IPS-18a (cell line): ENCODE measurements around the gene ATP1A2.

ENCODE experiments used
- H3K27ac ChIP-seq: one replicate; pipeline ENCODE4 v1.5.1; 2013; ENCODE audit warnings: low read length
- H3K27me3 ChIP-seq: one replicate; pipeline ENCODE4 v1.6.1; 2013; ENCODE audit warnings: mild to moderate bottlenecking, low read length; ENCODE audit not compliant: control insufficient read depth, insufficient read depth
- H3K36me3 ChIP-seq: one replicate; pipeline ENCODE4 v1.6.1; 2013; ENCODE audit warnings: low read depth, low read length; ENCODE audit not compliant: control insufficient read depth
- H3K4me1 ChIP-seq: one replicate; pipeline ENCODE4 v1.6.1; 2013; ENCODE audit warnings: low read depth, low read length; ENCODE audit not compliant: control insufficient read depth
- H3K4me3 ChIP-seq: one replicate; pipeline ENCODE4 v1.5.1; 2013; ENCODE audit warnings: low read length
- H3K9ac ChIP-seq: one replicate; pipeline ENCODE4 v1.6.1; 2013; ENCODE audit warnings: mild to moderate bottlenecking, low read length, moderate library complexity
- H3K9me3 ChIP-seq: one replicate; pipeline ENCODE4 v1.6.1; 2013; ENCODE audit warnings: low read depth, low read length; ENCODE audit not compliant: control insufficient read depth

ATP1A2 gene

GRCh38 chr1:160087118-160087662 lies 28.4 kb upstream of the ATP1A2 start:
- Histone ChIP-seq H3K36me3 (peaks cover 10% of the 10 kb centered on the region), H3K27me3 (peaks cover 32% of the 10 kb centered on the region), H3K9ac (no peak overlapping the region), H3K4me3 (no peak overlapping the region), H3K9me3 (no peaks in the 10 kb centered on the region), H3K4me1 (peaks cover 5% of the 10 kb centered on the region), H3K27ac (no peak overlapping the region)

DNA sequence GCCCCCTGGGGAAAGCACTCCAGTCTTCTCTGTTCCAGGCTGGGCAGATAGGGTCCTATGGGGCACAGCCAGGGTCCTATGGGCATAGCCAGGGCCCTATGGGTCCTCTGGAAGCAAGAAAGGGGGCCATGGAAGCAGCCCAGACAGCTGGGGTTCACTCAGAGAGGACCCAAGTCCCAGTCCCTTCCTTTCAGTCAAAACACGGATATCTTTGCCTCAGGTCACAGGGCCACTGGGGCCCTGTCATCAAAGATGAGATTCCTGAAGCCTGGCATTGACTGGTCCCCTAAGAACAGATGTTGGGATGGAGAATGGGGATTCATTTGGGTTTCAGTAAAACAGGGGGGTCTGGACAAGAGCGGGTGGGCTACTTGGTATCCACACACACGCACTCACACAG lies 25.7 kb upstream of the ATP1A2 start:
- peaks cover 6% of the 10 kb centered on the region for H3K27me3 ChIP-seq
- H3K27ac ChIP-seq: no peak overlapping the region
- peaks cover 5% of the 10 kb centered on the region for H3K4me1 ChIP-seq
- peaks cover 18% of the 10 kb centered on the region for H3K36me3 ChIP-seq
- no peaks in the 10 kb centered on the region for H3K9me3 ChIP-seq
- H3K9ac ChIP-seq: no peak overlapping the region
- H3K4me3 ChIP-seq: no peak overlapping the region

DNA sequence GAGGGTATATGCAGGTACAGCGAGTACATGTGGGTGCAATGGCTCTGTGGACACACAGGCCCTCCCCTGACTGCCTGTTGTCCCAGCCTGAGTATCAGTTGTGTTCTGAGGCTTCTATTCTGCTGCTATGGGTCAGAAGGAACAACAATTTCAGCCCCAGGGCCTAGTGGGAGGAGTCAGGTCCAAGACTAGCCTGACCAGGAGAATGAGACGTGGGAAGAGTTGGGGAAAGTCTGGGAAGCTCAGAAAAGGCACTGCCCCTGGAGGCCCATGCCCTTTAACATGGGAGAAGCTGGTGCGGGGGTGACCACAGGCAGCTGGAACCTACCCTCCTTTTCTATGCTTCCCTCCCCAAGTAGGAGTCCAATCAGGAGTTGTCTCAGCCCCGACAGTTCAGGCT lies 24.8 kb upstream of the ATP1A2 start:
- Histone ChIP-seq H3K36me3 (peaks cover 18% of the 10 kb centered on the region), H3K27ac (no peak overlapping the region), H3K4me3 (no peak overlapping the region), H3K27me3 (no peaks in the 10 kb centered on the region), H3K4me1 (peaks cover 12% of the 10 kb centered on the region), H3K9me3 (no peaks in the 10 kb centered on the region), H3K9ac (no peak overlapping the region)

DNA sequence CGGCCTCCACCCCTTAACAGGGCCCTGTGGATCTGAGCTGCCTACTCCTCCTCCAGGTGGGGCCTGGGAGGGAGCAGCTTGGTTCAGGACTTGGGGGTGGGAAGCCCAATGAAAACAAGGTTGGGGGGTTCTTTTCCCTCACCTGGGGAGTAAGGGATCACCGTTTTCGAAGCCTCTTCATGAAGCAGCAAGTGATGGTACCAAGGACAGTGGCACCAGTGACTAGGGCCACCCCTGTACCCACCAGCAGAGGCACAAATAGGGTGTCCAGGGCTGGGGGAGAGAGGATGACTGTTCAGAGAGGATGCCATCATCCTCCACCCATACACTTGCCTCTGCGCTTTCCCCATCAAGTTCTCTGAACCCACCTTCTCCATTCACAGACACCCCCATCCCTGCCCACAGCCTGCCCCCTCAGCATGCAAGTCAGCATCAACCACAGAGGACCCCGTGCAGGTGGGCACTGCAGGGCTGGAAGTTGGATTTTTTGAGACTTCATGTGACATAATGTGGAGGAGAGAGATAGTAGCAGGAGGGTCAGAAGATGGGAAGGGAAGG lies 23.8 kb upstream of the ATP1A2 start:
- no peak overlapping the region for H3K27ac ChIP-seq
- H3K27me3 ChIP-seq: no peaks in the 10 kb centered on the region
- H3K4me3 ChIP-seq: no peak overlapping the region
- H3K9ac ChIP-seq: no peak overlapping the region
- no peaks in the 10 kb centered on the region for H3K9me3 ChIP-seq
- peaks cover 18% of the 10 kb centered on the region for H3K4me1 ChIP-seq
- peaks cover 18% of the 10 kb centered on the region for H3K36me3 ChIP-seq

DNA sequence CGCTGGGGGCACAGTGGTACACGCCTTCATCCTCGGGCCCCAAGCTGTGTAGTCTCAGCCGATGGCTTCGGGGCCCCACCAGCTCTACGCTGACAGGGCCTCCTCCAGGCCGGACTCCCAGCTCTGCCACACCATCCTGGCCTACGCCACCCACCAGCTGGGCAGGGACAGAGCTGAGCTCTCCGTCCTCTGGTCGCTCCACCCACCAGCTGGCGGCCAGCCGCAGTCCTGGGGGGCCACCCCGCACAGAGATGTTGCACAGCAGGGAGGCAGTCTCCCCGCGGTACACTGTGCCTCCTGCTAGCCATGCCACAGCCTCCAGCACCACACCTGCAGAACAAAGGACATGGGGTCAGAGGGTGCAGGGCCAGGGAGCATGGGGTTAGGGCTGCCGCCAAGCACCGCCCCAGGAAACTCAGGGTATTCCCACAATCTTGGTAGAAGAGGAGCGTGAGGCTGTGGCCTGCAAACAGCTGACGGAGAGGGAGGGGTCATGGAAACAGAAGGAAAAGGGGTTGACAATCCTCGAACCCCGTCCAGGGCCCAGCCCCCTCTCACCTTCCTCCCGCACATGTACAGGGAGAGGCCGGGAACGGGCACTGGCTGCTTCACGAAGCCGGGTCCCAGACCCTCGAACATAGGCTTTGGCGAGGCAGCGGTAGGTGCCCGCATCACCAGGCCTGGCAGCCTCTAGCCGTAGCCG lies 23.0 kb upstream of the ATP1A2 start:
- no peak overlapping the region for H3K9ac ChIP-seq
- peaks cover 18% of the 10 kb centered on the region for H3K36me3 ChIP-seq
- no peak overlapping the region for H3K4me3 ChIP-seq
- H3K4me1 ChIP-seq: peaks cover 25% of the 10 kb centered on the region
- H3K9me3 ChIP-seq: no peaks in the 10 kb centered on the region
- H3K27me3 ChIP-seq: no peaks in the 10 kb centered on the region
- H3K27ac ChIP-seq: no peak overlapping the region

- H3K4me3 ChIP-seq: no peak overlapping the region
- H3K27ac ChIP-seq: no peak overlapping the region
- H3K36me3 ChIP-seq: peaks cover 18% of the 10 kb centered on the region
- no peaks in the 10 kb centered on the region for H3K9me3 ChIP-seq
- peaks cover 28% of the 10 kb centered on the region for H3K4me1 ChIP-seq
- no peak overlapping the region for H3K9ac ChIP-seq
- no peaks in the 10 kb centered on the region for H3K27me3 ChIP-seq
These were observed 22.5 kb upstream of the ATP1A2 start for GRCh38 chr1:160093069-160093395.

DNA sequence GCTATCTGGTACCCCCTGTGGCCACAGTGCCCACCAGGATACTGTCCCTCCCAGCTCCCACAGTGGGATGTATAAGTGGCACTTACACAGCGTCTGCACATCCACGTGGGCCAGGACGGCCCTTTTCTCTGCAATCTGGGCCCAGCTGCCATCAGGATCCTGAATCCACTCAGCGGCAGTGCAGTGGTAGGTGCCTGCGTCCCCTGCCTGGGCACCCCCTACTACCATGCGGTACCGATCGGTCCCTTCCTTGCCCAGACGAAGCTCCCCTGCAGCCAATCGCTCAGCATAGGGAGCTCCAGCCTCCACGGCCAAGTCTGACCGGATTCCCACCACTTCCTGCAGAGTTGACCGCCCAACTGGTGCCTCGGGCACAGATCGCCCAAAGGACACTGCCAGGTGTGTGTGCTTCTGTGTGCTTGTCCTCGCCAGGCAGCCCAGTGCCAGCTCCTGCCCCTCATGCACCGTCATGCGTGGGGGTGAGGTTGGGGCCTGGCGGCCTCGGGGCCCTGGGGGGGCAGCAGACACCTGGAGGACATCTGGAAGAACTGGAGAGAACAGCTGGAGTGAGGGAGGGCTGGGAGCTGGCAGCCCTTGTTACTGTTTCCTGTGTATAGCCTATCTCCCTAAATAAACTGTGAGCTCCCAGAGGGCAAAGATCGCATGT lies 21.8 kb upstream of the ATP1A2 start:
- Histone ChIP-seq H3K27ac (no peak overlapping the region), H3K4me1 (peaks cover 28% of the 10 kb centered on the region), H3K4me3 (no peak overlapping the region), H3K9me3 (no peaks in the 10 kb centered on the region), H3K9ac (no peak overlapping the region), H3K27me3 (no peaks in the 10 kb centered on the region), H3K36me3 (peaks cover 18% of the 10 kb centered on the region)

GRCh38 chr1:160094291-160094625 lies 21.3 kb upstream of the ATP1A2 start:
- Histone ChIP-seq H3K9me3 (no peaks in the 10 kb centered on the region), H3K9ac (no peak overlapping the region), H3K4me1 (peaks cover 31% of the 10 kb centered on the region), H3K4me3 (no peak overlapping the region), H3K36me3 (peaks cover 18% of the 10 kb centered on the region), H3K27me3 (peaks cover under 1% of the 10 kb centered on the region), H3K27ac (no peak overlapping the region)

- Histone ChIP-seq H3K4me3 (no peak overlapping the region), H3K9ac (no peak overlapping the region), H3K4me1 (peaks cover 34% of the 10 kb centered on the region), H3K9me3 (no peaks in the 10 kb centered on the region), H3K36me3 (peaks cover 18% of the 10 kb centered on the region), H3K27me3 (peaks cover 6% of the 10 kb centered on the region), H3K27ac (no peak overlapping the region)
These were observed 20.8 kb upstream of the ATP1A2 start for GRCh38 chr1:160094806-160095205.

- Histone ChIP-seq H3K36me3 (peaks cover 15% of the 10 kb centered on the region), H3K4me1 (peaks cover 34% of the 10 kb centered on the region), H3K27ac (peak overlapping the region; percentile 59), H3K9me3 (no peaks in the 10 kb centered on the region), H3K9ac (peak overlapping the region; percentile 44), H3K27me3 (peaks cover 7% of the 10 kb centered on the region), H3K4me3 (peak overlapping the region; percentile 72)
These were observed 20.0 kb upstream of the ATP1A2 start for GRCh38 chr1:160095382-160096105.

DNA sequence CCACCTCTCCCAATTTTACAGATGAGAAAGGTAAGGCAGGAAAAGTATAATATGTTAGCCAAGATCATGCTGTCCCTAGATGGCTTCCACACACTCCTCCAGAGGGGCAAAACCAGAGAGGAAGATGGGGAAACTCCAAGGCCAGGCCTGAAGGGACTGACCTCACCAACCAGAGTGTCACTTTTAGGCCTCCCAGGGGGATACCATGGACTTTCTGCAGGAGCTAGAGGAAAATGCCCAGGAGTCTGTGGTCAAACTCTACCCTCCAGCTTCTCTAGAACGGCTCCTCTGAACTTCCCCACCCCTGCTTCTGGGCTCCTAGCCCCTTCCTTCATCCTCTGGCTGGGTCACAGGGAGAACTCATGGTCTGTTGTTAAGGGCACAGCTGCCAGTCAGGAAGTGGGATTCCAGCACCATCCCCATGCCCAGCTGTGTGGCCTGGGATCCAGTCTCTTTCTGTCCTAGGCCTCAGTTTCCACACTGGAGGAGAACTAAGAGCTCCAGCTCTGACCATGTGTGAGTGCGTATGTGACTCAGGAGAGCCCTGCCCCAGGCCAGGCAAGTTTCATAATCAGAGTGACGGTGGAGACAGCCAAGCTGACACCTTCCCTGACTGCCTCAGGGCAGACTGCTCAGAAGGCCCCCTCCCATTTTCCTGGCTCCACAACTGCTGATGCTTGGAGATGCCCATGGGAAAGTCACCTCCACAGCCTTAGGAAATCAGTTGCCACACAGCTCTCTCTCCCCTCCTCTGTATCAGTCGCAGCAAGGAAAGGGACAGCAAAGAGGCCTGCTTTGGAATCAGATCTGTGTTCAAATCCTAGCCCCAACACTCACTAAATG lies 19.1 kb upstream of the ATP1A2 start:
- H3K36me3 ChIP-seq: peaks cover 13% of the 10 kb centered on the region
- peak overlapping the region; percentile 59 for H3K27ac ChIP-seq
- peaks cover 7% of the 10 kb centered on the region for H3K27me3 ChIP-seq
- peak overlapping the region; percentile 72 for H3K4me3 ChIP-seq
- H3K4me1 ChIP-seq: peaks cover 37% of the 10 kb centered on the region
- H3K9me3 ChIP-seq: no peaks in the 10 kb centered on the region
- peak overlapping the region; percentile 7 for H3K9ac ChIP-seq
